HG02588 (cell line): ENCODE measurements around the gene DAZL.
"Not testable (repeated sequence)": the region's sequence is repeated elsewhere in the genome, so short reads cannot be mapped to it uniquely, and the experiment has no call there.

Experiments
- ATAC-seq: cut with Tn5 transposase; IDR thresholded peaks from one replicate; pipeline ENCODE4 v1.9.1; 2021; ENCODE audit warnings: mild to moderate bottlenecking, moderate library complexity; ENCODE audit not compliant: unreplicated experiment

The DAZL gene

GRCh38 chr3:16604887-16605602 is at the start of gene DAZL:
Gene DAZL (minus strand): TSS chr3:16605423. CDS start chr3:16605205, 218 bp downstream.
- ATAC-seq: no peak

- no peak for ATAC-seq
These were observed 49.8 kb upstream of the DAZL start for GRCh38 chr3:16654976-16655375.

- no peak for ATAC-seq
These were observed 48.5 kb upstream of the DAZL start for GRCh38 chr3:16653712-16654111.

- ATAC-seq: no peak
These were observed 42.4 kb upstream of the DAZL start for GRCh38 chr3:16647668-16648067.

GRCh38 chr3:16639806-16640205 is 34.6 kb upstream of the DAZL start:
- no peak for ATAC-seq

GRCh38 chr3:16633948-16634347 is 28.7 kb upstream of the DAZL start:
- no peak for ATAC-seq

GRCh38 chr3:16632395-16632794 is 27.2 kb upstream of the DAZL start:
- ATAC-seq: no peak

- no peak for ATAC-seq
These were observed 13.5 kb upstream of the DAZL start for GRCh38 chr3:16618721-16619120.

GRCh38 chr3:16617155-16617554 is 11.9 kb upstream of the DAZL start:
- not testable (repeated sequence) for ATAC-seq

- ATAC-seq: no peak
These were observed 10.9 kb upstream of the DAZL start for GRCh38 chr3:16616083-16616482.

- no peak for ATAC-seq
These were observed 9.1 kb upstream of the DAZL start for GRCh38 chr3:16614033-16615031.

- no peak for ATAC-seq
These were observed 4.8 kb upstream of the DAZL start for GRCh38 chr3:16609927-16610580.

GRCh38 chr3:16608816-16609215 is 3.6 kb upstream of the DAZL start:
- no peak for ATAC-seq

GRCh38 chr3:16607718-16608117 is 2.5 kb upstream of the DAZL start:
- ATAC-seq: no peak

GRCh38 chr3:16606398-16606797 is 1.2 kb upstream of the DAZL start:
- no peak for ATAC-seq

GRCh38 chr3:16605966-16606365 is 743 bp upstream of the DAZL start:
- no peak for ATAC-seq

GRCh38 chr3:16604433-16604832 is 790 bp downstream of the DAZL start:
- no peak for ATAC-seq

GRCh38 chr3:16601537-16602005 is 3.7 kb downstream of the DAZL start:
- no peak for ATAC-seq

- ATAC-seq: peak; percentile 46
These were observed 4.3 kb downstream of the DAZL start for GRCh38 chr3:16600780-16601536.

GRCh38 chr3:16599694-16600093 is 5.5 kb downstream of the DAZL start:
- ATAC-seq: no peak
